Endodermal cell (in vitro differentiated cells): ENCODE data around the gene GDAP2. TPM values are rescaled to one million over a fixed set of nuclear protein-coding genes. Genes with fewer than 3 reads are reported as not detected.

ENCODE experiments used
- DNase-seq: peaks from one replicate; pipeline ENCODE4 v3.0.0-alpha.2; 2017
- H3K27ac ChIP-seq: 2 replicates; pipeline ENCODE4 v1.5.1; 2013; ENCODE audit warnings: mild to moderate bottlenecking, low read depth, low read length, moderate library complexity
- H3K27me3 ChIP-seq: 2 replicates; pipeline ENCODE4 v1.6.1; 2013; ENCODE audit warnings: mild to moderate bottlenecking, low read length, moderate library complexity; ENCODE audit not compliant: insufficient read depth, control insufficient read depth, poor library complexity, severe bottlenecking
- H3K36me3 ChIP-seq: 2 replicates; pipeline ENCODE4 v1.7.0; 2013; ENCODE audit warnings: mild to moderate bottlenecking, low read length, moderate library complexity; ENCODE audit not compliant: control insufficient read depth, insufficient read depth
- H3K4me1 ChIP-seq: one replicate; pipeline ENCODE4 v1.7.0; 2013; ENCODE audit warnings: low read length; ENCODE audit not compliant: control insufficient read depth, insufficient read depth
- H3K4me3 ChIP-seq: 2 replicates; pipeline ENCODE4 v1.5.1; 2013; ENCODE audit warnings: mild to moderate bottlenecking, low read length, moderate library complexity
- H3K9ac ChIP-seq: 2 replicates; pipeline ENCODE4 v1.6.1; 2013; ENCODE audit warnings: mild to moderate bottlenecking, low read length, moderate library complexity; ENCODE audit not compliant: poor library complexity, severe bottlenecking; ENCODE audit errors: extremely low read depth
- H3K9me3 ChIP-seq: 2 replicates; pipeline ENCODE4 v1.6.1; 2013; ENCODE audit warnings: mild to moderate bottlenecking, low read length, moderate library complexity; ENCODE audit not compliant: control insufficient read depth
- H3K27ac Mint-ChIP-seq: 2 replicates; pipeline ENCODE4 v1.8.0; 2020; ENCODE audit warnings: mixed read lengths
- H3K27me3 Mint-ChIP-seq: 2 replicates; pipeline ENCODE4 v1.8.0; 2021; ENCODE audit warnings: mild to moderate bottlenecking, mixed read lengths; ENCODE audit not compliant: insufficient read depth
- H3K36me3 Mint-ChIP-seq: 2 replicates; pipeline ENCODE4 v1.8.0; 2020; ENCODE audit warnings: low read depth, mixed read lengths
- H3K4me1 Mint-ChIP-seq: 2 replicates; pipeline ENCODE4 v1.8.0; 2020; ENCODE audit warnings: mixed read lengths
- H3K4me3 Mint-ChIP-seq: 2 replicates; pipeline ENCODE4 v1.8.0; 2020; ENCODE audit warnings: mild to moderate bottlenecking, moderate library complexity, mixed read lengths
- H3K9me3 Mint-ChIP-seq: 2 replicates; pipeline ENCODE4 v1.8.0; 2020; ENCODE audit warnings: mild to moderate bottlenecking, mixed read lengths
- WGBS, 2 experiments: methylation state at CpG; one replicate each; pipeline versions ENCODE4 v1.1.5 to v1.1.7; 2013; ENCODE audit warnings: missing lambda C conversion rate in 2 of 2, mixed read lengths in 1 of 2; ENCODE audit not compliant: insufficient coverage in 1 of 2, insufficient read length in 1 of 2; 5-methylcytosine and 5-hydroxymethylcytosine counted together
- total RNA-seq, 2 donors: library from RNA; stranded (reverse); fragmentation: NEBNext Ultra II Directional in 1 of 2; extraction: Animal tissue kit (Norgen Biotek cat#: 25700) in 1 of 2; gene quantifications; 2 replicates in 1 of 2; 3 replicates in 1 of 2; pipeline ENCODE4 v1.2.1, GENCODE V29; 2021
- TF ChIP-seq, protein P1 (sequence below): fragments of 200-600 bp; sonication (generic); conservative IDR thresholded peaks from 2 replicates; pipeline ENCODE4 v1.5.0; 2021; ENCODE audit warnings: antibody characterized with exemption, mild to moderate bottlenecking

GDAP2 gene
- total RNA-seq, 2 donors from 2014 or later = 24.1 to 34.8 TPM

DNA sequence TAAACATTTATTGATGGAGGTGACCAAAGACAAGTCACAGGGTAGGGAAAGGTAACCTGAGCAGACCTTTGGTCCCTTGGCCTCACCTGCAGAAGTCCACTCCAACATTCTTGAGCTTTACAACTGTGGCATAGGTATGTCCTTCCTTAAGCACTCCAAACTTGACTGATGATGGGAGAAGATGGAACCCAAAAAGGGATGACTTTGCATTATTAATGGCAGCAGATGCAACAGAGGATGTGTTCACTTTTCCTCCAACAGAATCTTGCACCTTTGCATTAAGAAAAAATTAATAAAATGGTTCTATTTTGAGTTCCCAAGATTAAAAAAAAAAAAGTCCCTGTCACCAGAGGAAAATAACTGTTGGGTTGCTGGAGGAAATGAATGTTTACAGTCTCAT, 42.4 kb upstream of the GDAP2 start:
- H3K4me3 Mint-ChIP-seq = no peak overlapping the region
- no peak overlapping the region for H3K27ac Mint-ChIP-seq
- Histone ChIP-seq H3K27ac (no peak overlapping the region), H3K9ac (no peak overlapping the region), H3K9me3 (no peaks in the 10 kb centered on the region), H3K27me3 (no peaks in the 10 kb centered on the region), H3K4me3 (no peak overlapping the region), H3K36me3 (no peaks in the 10 kb centered on the region), H3K4me1 (no peaks in the 10 kb centered on the region)
- H3K9me3 Mint-ChIP-seq = no peaks in the 10 kb centered on the region
- H3K27me3 Mint-ChIP-seq = no peaks in the 10 kb centered on the region
- H3K36me3 Mint-ChIP-seq = no peaks in the 10 kb centered on the region
- no peaks in the 10 kb centered on the region for H3K4me1 Mint-ChIP-seq
- DNase-seq = no peak
- TF ChIP-seq, protein P1, sequence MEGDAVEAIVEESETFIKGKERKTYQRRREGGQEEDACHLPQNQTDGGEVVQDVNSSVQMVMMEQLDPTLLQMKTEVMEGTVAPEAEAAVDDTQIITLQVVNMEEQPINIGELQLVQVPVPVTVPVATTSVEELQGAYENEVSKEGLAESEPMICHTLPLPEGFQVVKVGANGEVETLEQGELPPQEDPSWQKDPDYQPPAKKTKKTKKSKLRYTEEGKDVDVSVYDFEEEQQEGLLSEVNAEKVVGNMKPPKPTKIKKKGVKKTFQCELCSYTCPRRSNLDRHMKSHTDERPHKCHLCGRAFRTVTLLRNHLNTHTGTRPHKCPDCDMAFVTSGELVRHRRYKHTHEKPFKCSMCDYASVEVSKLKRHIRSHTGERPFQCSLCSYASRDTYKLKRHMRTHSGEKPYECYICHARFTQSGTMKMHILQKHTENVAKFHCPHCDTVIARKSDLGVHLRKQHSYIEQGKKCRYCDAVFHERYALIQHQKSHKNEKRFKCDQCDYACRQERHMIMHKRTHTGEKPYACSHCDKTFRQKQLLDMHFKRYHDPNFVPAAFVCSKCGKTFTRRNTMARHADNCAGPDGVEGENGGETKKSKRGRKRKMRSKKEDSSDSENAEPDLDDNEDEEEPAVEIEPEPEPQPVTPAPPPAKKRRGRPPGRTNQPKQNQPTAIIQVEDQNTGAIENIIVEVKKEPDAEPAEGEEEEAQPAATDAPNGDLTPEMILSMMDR = no peak

DNA sequence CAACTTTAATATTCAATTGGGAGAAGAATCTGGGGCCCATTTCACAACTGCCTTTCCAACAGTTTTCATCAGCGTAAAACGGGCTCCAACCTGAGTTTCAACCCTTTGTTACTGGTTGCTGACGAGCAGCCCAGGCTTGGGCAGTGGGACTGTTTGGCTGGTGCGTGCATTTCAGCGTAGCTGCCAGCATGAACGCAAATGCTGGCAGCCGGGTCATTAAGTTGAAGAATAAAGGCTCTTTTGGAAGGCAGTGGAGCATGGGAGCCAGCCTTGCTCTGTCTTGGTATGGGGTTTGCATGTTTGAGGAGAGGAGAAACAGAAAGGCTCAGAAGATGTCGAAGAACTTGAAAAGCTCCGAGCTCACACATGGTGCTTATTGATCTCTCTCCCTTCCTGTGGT, 40.8 kb upstream of the GDAP2 start:
- no peak for DNase-seq
- no peak overlapping the region for H3K4me3 Mint-ChIP-seq

DNA sequence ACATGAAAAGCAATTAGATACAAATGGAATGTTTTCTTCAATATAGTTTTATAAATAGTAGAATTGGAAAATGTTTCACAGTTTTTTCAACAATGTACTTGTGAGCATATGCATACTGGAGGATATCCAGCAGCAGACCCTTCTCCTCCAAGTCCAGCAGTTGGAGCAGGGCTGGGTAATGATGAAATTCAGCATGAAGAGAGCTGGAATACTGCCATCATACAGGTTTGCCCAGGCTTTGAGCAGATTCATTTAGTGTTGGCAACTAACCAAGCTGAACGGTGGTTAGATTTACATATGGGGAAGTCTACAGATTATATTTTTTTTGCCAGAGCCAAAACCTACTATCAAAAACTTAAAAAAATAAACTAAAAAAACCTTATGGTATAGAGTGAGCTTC, 38.5 kb upstream of the GDAP2 start:
- Histone ChIP-seq H3K9ac (no peak overlapping the region), H3K4me1 (no peaks in the 10 kb centered on the region), H3K4me3 (no peak overlapping the region), H3K9me3 (no peaks in the 10 kb centered on the region), H3K27ac (no peak overlapping the region), H3K27me3 (no peaks in the 10 kb centered on the region), H3K36me3 (no peaks in the 10 kb centered on the region)
- no peak overlapping the region for H3K4me3 Mint-ChIP-seq
- H3K27ac Mint-ChIP-seq = no peak overlapping the region
- TF ChIP-seq, protein P1 = no peak
- H3K9me3 Mint-ChIP-seq = no peaks in the 10 kb centered on the region
- no peak for DNase-seq
- WGBS, 2 experiments = no CpG with 5 or more reads among the region's 1 CpG
- no peaks in the 10 kb centered on the region for H3K27me3 Mint-ChIP-seq
- peaks cover 5% of the 10 kb centered on the region for H3K4me1 Mint-ChIP-seq
- H3K36me3 Mint-ChIP-seq = no peaks in the 10 kb centered on the region

More for the DNA sequence above, 40.8 kb upstream of the GDAP2 start:
- H3K9me3 Mint-ChIP-seq = no peaks in the 10 kb centered on the region
- Histone ChIP-seq H3K27ac (peak overlapping the region; percentile 8), H3K36me3 (no peaks in the 10 kb centered on the region), H3K27me3 (no peaks in the 10 kb centered on the region), H3K9ac (no peak overlapping the region), H3K9me3 (no peaks in the 10 kb centered on the region), H3K4me1 (no peaks in the 10 kb centered on the region), H3K4me3 (no peak overlapping the region)
- H3K4me1 Mint-ChIP-seq = no peaks in the 10 kb centered on the region
- WGBS, 2 experiments = 87 to 92% methylated on average over 2 to 9 of the region's 9 CpGs
- TF ChIP-seq, protein P1 = no peak
- H3K27me3 Mint-ChIP-seq = no peaks in the 10 kb centered on the region
- no peak overlapping the region for H3K27ac Mint-ChIP-seq
- no peaks in the 10 kb centered on the region for H3K36me3 Mint-ChIP-seq
